GM04504 (cell line): ENCODE results near the gene UBXN11.
"Not testable (repeated sequence)": the region's sequence is repeated elsewhere in the genome, so short reads cannot be mapped to it uniquely, and the experiment has no call there.

Experiments
- DNase-seq: peaks from one replicate; pipeline ENCODE4 v3.0.0-alpha.2; 2012; ENCODE audit warnings: low read depth

UBXN11 gene

GRCh38 chr1:26305667-26306289 lies 658 bp downstream of the UBXN11 start:
- DNase-seq, result no peak

GRCh38 chr1:26302733-26303405 lies 3.6 kb downstream of the UBXN11 start:
- peak; percentile 48 for DNase-seq

- no peak for DNase-seq
These were observed 5.7 kb downstream of the UBXN11 start for GRCh38 chr1:26300578-26301275.

- no peak for DNase-seq
These were observed 8.7 kb downstream of the UBXN11 start for GRCh38 chr1:26297791-26298124.

- DNase-seq, result no peak
These were observed 9.2 kb downstream of the UBXN11 start for GRCh38 chr1:26297057-26297790.

- no peak for DNase-seq
These were observed 9.9 kb downstream of the UBXN11 start for GRCh38 chr1:26296340-26297056.

- no peak for DNase-seq
These were observed 11.0 kb downstream of the UBXN11 start for GRCh38 chr1:26295194-26296138.

- no peak for DNase-seq
These were observed 12.4 kb downstream of the UBXN11 start for GRCh38 chr1:26293911-26294463.

- not testable (repeated sequence) for DNase-seq
These were observed 13.7 kb downstream of the UBXN11 start for GRCh38 chr1:26292735-26293134.

- DNase-seq, result no peak
These were observed 14.5 kb downstream of the UBXN11 start for GRCh38 chr1:26291939-26292338.

GRCh38 chr1:26291433-26291832 lies 15.0 kb downstream of the UBXN11 start:
- DNase-seq, result no peak

- DNase-seq, result no peak
These were observed 15.6 kb downstream of the UBXN11 start for GRCh38 chr1:26290882-26291261.

- no peak for DNase-seq
These were observed 16.1 kb downstream of the UBXN11 start for GRCh38 chr1:26290122-26290881.

- no peak for DNase-seq
These were observed 17.0 kb downstream of the UBXN11 start for GRCh38 chr1:26289158-26290059.

- no peak for DNase-seq
These were observed 18.0 kb downstream of the UBXN11 start for GRCh38 chr1:26288311-26288941.

GRCh38 chr1:26287811-26288210 lies 18.6 kb downstream of the UBXN11 start:
- no peak for DNase-seq

- DNase-seq, result no peak
These were observed 19.3 kb downstream of the UBXN11 start for GRCh38 chr1:26287033-26287711.

GRCh38 chr1:26286064-26286416 lies 20.4 kb downstream of the UBXN11 start:
- DNase-seq, result no peak
